ENCODE data around the gene LIPN. TPM values are rescaled to one million over a fixed set of nuclear protein-coding genes. Genes with fewer than 3 reads are reported as not detected.

The LIPN gene
- total RNA-seq, 4 donors from 2014 or later: 0.19 to 2.2 TPM; not detected in 2

GRCh38 chr10:88788924-88789323, 29.1 kb downstream of the LIPN start:
- TF ChIP-seq CTCF (IDR thresholded peaks at IDR 0.05): no peak
- no peak for TF ChIP-seq POLR2A (IDR thresholded peaks at IDR 0.05)
- H3K4me1 ChIP-seq: no peaks in the 10 kb centered on the region
- no peaks in the 10 kb centered on the region for H3K9me3 ChIP-seq
- no peaks in the 10 kb centered on the region for H3K36me3 ChIP-seq
- no peak for DNase-seq
- intact Hi-C loops (cut with DNase I): no loop called here
- H3K27me3 ChIP-seq: no peaks in the 10 kb centered on the region
- H3K27ac ChIP-seq: no peak overlapping the region
- no peak overlapping the region for H3K4me3 ChIP-seq

GRCh38 chr10:88791924-88792323, 32.1 kb downstream of the LIPN start:
- no peaks in the 10 kb centered on the region for H3K36me3 ChIP-seq
- no peak overlapping the region for H3K4me3 ChIP-seq
- H3K4me1 ChIP-seq: no peaks in the 10 kb centered on the region
- WGBS, 2 donors: 50% methylated on average over 2 of the region's 2 CpGs
- no peak for DNase-seq
- intact Hi-C loops (cut with DNase I): no loop called here
- no peak overlapping the region for H3K27ac ChIP-seq
- no peaks in the 10 kb centered on the region for H3K27me3 ChIP-seq
- TF ChIP-seq POLR2A (IDR thresholded peaks at IDR 0.05) (no peak), CTCF (IDR thresholded peaks at IDR 0.05) (peak in 3 of 6 experiments; percentile 26 to 58 (median 28))
- H3K9me3 ChIP-seq: no peaks in the 10 kb centered on the region

DNA sequence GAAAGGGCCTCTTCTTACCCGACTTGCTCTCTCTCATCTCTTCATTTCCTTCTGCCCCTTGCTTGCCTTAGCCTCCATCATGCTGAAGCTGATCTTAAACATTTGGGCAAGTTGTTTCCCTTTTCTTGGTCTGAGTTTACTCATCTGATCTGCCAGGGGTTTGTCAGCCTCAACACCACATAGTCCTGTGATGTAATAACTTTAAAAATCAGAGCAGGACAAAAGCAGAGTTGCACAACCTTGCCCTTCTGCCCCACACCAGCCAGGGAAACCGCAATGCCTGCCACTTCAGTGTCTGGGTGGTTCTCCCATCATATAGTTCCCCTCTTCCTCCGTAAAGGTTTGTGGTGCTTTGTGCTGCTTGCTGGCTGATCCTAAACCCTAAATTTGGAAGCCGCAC, 32.8 kb downstream of the LIPN start:
- no peak for DNase-seq
- H3K4me3 ChIP-seq: no peak overlapping the region
- 65 to 80% methylated on average over 3 to 4 of the region's 4 CpGs for WGBS, 2 donors
- no peaks in the 10 kb centered on the region for H3K4me1 ChIP-seq
- intact Hi-C loops (cut with DNase I): no loop called here
- H3K9me3 ChIP-seq: no peaks in the 10 kb centered on the region
- no peak overlapping the region for H3K27ac ChIP-seq
- no peaks in the 10 kb centered on the region for H3K27me3 ChIP-seq
- H3K36me3 ChIP-seq: no peaks in the 10 kb centered on the region
- TF ChIP-seq CTCF (IDR thresholded peaks at IDR 0.05) (no peak), POLR2A (IDR thresholded peaks at IDR 0.05) (no peak)

DNA sequence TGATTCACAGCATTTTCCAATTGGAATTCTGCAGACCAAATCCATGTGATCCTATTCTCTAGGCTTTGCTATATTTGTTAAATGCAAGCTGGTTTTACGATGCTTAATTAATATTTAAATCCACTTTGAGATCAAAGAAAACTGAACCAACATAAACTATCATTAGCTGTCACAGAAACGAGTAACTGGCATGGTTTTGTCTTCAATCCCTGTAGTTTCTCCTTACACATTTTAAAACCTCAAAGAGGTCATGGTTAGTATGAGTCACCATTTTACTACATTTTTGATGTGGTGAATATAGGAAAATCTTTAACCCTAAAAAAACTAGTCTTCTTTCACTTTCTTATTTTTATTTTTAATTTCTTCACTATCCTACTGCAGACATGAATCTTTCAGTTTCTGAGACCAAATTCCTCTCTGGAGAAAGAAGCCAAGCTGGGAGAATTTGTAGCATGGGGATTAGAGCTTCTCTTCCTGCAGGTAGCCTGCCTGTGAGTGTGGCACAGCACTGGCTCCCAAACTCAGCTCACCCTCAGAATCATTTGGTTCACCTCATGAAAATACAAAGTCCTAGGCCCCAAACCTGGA, 34.0 kb downstream of the LIPN start:
- 27 to 30% methylated on average over 2 of the region's 2 CpGs for WGBS, 2 donors
- Histone ChIP-seq H3K4me3 (no peak overlapping the region), H3K9me3 (no peaks in the 10 kb centered on the region), H3K27me3 (no peaks in the 10 kb centered on the region), H3K36me3 (no peaks in the 10 kb centered on the region), H3K27ac (no peak overlapping the region), H3K4me1 (no peaks in the 10 kb centered on the region)
- DNase-seq: no peak
- intact Hi-C loops (cut with DNase I): no loop called here
- TF ChIP-seq POLR2A (IDR thresholded peaks at IDR 0.05) (no peak), CTCF (IDR thresholded peaks at IDR 0.05) (no peak)

GRCh38 chr10:88794731-88795130, 34.9 kb downstream of the LIPN start:
- WGBS, 2 donors: 54 to 67% methylated on average over 1 of the region's 1 CpG

More at GRCh38 chr10:88794731-88795130, 34.9 kb downstream of the LIPN start:
- H3K9me3 ChIP-seq: no peaks in the 10 kb centered on the region
- H3K27ac ChIP-seq: no peak overlapping the region
- intact Hi-C loops (cut with DNase I): no loop called here
- no peak for DNase-seq
- TF ChIP-seq POLR2A (IDR thresholded peaks at IDR 0.05) (no peak), CTCF (IDR thresholded peaks at IDR 0.05) (no peak)
- H3K36me3 ChIP-seq: no peaks in the 10 kb centered on the region
- H3K4me1 ChIP-seq: no peaks in the 10 kb centered on the region
- no peaks in the 10 kb centered on the region for H3K27me3 ChIP-seq
- H3K4me3 ChIP-seq: no peak overlapping the region
